ENCODE measurements around the gene MYO15B.

GRCh38 chr17:75647061-75647460 is 59.5 kb downstream of the MYO15B start:
- TF ChIP-seq CTCF (IDR thresholded peaks at IDR 0.05 in 4 of 5, conservative IDR thresholded peaks at IDR 0.05 in 1 of 5) (no peak), POLR2A (IDR thresholded peaks at IDR 0.05) (no peak)
